Daoy (cell line): ENCODE data around the gene LIN9. TPM values are rescaled to one million over a fixed set of nuclear protein-coding genes. Genes with fewer than 3 reads are reported as not detected.
"Not testable (repeated sequence)": the region's sequence is repeated elsewhere in the genome, so short reads cannot be mapped to it uniquely, and the experiment has no call there.

Experiments
- DNase-seq: peaks from one replicate; pipeline ENCODE4 v3.0.0-alpha.2; 2015; ENCODE audit warnings: low read depth
- total RNA-seq: library from RNA; depleted of rRNA; stranded (reverse); fragments of >200 nt; shearing (Covaris generic); gene quantifications from 2 replicates; pipeline ENCODE4 v1.2.3, GENCODE V29; 2014; rRNA removed

The LIN9 gene
- 18.9 and 23.8 TPM in 2 replicates for total RNA-seq

- DNase-seq, result peak; percentile 96
These were observed at the start of gene LIN9 for GRCh38 chr1:226308723-226309397. TSS of gene LIN9 (minus strand) at chr1:226309164. CDS start at chr1:226309139, 25 bp downstream.

GRCh38 chr1:226357416-226357815 lies 48.5 kb upstream of the LIN9 start:
- DNase-seq, result no peak

GRCh38 chr1:226355669-226356551 lies 46.9 kb upstream of the LIN9 start:
- DNase-seq, result no peak

GRCh38 chr1:226355016-226355415 lies 46.1 kb upstream of the LIN9 start:
- no peak for DNase-seq

- DNase-seq, result no peak
These were observed 44.9 kb upstream of the LIN9 start for GRCh38 chr1:226353698-226354525.

- DNase-seq, result peak; percentile 46
These were observed 42.7 kb upstream of the LIN9 start for GRCh38 chr1:226351709-226352108.

GRCh38 chr1:226350519-226350865 lies 41.5 kb upstream of the LIN9 start:
- DNase-seq, result no peak

GRCh38 chr1:226349801-226350518 lies 41.0 kb upstream of the LIN9 start:
- peak; percentile 9 for DNase-seq

- DNase-seq, result no peak
These were observed 40.1 kb upstream of the LIN9 start for GRCh38 chr1:226349081-226349480.

GRCh38 chr1:226344441-226345259 lies 35.7 kb upstream of the LIN9 start:
- DNase-seq, result no peak

- no peak for DNase-seq
These were observed 33.7 kb upstream of the LIN9 start for GRCh38 chr1:226342656-226343055.

GRCh38 chr1:226340111-226340510 lies 31.1 kb upstream of the LIN9 start:
- not testable (repeated sequence) for DNase-seq

- DNase-seq, result no peak
These were observed 28.4 kb upstream of the LIN9 start for GRCh38 chr1:226337276-226337875.

- no peak for DNase-seq
These were observed 26.7 kb upstream of the LIN9 start for GRCh38 chr1:226335661-226336060.

- DNase-seq, result no peak
These were observed 24.0 kb upstream of the LIN9 start for GRCh38 chr1:226332947-226333346.

GRCh38 chr1:226329237-226329636 lies 20.3 kb upstream of the LIN9 start:
- DNase-seq, result no peak

GRCh38 chr1:226327761-226328162 lies 18.8 kb upstream of the LIN9 start:
- DNase-seq, result no peak

- DNase-seq, result peak; percentile 64
These were observed 16.2 kb upstream of the LIN9 start for GRCh38 chr1:226325178-226325577.

- DNase-seq, result no peak
These were observed 15.5 kb upstream of the LIN9 start for GRCh38 chr1:226324479-226324878.

GRCh38 chr1:226322986-226323385 lies 14.0 kb upstream of the LIN9 start:
- DNase-seq, result no peak
